ENCODE data around the gene OGFR.

DNA sequence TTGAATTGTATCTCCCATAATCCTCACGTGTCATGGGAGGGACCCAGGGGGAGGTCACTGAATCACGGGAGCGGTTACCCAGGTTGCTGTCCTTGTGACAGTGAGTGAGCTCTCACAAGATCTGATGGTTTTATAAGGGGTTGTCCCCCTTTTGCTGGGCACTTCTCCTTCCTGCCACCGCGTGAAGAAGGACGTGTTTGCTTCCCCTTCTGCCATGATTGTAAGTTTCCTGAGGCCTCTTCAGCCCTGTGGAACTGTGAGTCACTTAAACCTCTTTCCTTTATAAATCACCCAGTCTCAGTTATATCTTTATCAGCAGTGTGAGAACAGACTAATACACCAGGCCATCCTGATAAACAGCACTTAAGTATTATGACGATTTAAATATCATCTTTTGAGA, 17.3 kb upstream of the OGFR start:
- TF ChIP-seq, protein P1, sequence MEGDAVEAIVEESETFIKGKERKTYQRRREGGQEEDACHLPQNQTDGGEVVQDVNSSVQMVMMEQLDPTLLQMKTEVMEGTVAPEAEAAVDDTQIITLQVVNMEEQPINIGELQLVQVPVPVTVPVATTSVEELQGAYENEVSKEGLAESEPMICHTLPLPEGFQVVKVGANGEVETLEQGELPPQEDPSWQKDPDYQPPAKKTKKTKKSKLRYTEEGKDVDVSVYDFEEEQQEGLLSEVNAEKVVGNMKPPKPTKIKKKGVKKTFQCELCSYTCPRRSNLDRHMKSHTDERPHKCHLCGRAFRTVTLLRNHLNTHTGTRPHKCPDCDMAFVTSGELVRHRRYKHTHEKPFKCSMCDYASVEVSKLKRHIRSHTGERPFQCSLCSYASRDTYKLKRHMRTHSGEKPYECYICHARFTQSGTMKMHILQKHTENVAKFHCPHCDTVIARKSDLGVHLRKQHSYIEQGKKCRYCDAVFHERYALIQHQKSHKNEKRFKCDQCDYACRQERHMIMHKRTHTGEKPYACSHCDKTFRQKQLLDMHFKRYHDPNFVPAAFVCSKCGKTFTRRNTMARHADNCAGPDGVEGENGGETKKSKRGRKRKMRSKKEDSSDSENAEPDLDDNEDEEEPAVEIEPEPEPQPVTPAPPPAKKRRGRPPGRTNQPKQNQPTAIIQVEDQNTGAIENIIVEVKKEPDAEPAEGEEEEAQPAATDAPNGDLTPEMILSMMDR (IDR thresholded peaks at IDR 0.05), result no peak
- TF ChIP-seq POLR2A (IDR thresholded peaks at IDR 0.05), result no peak

All from prostate gland (tissue), 2 donors.